Brain pericyte (primary cell): ENCODE measurements around the gene PDS5B.
A peak's percentile ranks its signal among the peaks of the same experiment; 100 is the strongest.

Experiments
- DNase-seq: peaks from one replicate; pipeline ENCODE4 v3.0.0-alpha.2; 2012; ENCODE audit warnings: low read depth, low spot score

Gene PDS5B

DNA sequence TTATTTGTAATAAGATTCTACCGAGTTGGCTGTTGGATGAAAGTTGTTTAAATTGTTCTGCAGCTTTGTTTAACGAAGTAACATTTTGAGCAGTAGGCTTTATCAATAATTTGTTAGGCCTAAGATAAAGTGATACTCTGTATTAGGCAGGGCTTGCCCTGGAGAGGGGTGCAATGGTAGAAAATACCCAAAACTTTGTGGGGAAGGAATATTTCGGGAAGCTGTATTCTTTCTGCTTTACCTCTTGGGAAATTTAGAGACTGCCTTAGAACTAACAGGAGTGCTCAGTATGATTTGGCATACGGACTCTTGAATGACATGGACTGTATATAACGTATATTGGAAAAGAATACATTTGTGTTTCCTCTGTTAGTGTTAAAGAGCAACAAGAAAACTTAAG lies 2.5 kb downstream of the PDS5B start:
- DNase-seq = no peak

DNA sequence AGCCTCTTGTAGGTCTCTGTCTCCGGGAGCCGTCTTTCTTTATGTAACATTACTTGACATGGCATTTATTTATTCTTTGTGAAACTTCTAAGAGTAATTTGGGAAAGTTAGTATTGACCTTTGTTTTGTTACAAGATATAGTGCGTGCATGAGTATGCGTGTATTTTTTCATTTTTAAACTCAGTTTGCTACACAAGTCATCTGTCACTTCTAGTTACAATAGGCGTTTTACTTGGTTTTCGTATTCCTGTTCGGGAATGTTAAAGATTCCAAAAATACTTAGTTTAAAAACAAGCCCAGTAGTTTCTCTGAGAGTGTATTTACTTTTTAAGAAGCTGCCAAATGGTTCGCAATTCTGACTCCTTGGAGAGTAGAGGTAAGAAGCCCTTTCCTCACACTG lies 3.2 kb downstream of the PDS5B start:
- DNase-seq = no peak

DNA sequence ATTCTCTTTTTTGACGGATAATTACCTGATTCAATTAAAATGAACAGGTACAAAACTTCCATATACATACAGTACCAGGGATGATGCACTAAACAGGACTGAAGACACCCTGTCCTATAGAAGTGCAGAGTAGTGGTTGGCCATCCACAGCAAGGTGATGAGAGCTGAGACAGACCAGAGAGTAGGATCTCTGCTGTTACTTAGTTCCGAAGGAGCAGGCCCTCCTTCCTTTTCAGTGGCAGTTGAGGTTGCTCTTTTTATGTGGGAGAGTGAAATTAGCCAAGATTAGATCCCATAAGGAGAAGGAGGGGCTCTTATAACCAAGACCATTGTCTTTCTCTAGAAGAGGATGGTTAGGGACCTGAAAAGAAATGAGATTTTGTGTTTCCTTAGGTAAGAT lies 4.0 kb downstream of the PDS5B start:
- no peak for DNase-seq

DNA sequence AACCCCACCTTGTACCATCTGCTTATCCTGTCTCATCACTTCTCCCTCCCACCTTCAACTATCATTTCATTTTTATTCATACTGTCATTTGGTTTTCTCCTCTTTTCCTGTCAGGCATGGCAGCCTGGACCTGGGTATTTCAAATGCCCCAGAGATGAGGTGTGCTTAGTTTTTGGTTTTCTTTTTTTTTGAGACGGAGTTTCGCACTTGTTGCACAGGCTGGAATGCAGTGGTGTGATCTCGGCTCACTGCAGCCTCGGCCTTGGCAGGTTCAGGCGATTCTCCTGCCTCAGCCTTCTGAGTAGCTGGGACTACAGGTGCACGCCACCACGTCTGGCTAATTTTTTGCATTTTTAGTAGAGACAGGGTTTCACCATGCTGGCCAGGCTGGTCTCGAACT lies 5.8 kb downstream of the PDS5B start:
- DNase-seq = no peak

DNA sequence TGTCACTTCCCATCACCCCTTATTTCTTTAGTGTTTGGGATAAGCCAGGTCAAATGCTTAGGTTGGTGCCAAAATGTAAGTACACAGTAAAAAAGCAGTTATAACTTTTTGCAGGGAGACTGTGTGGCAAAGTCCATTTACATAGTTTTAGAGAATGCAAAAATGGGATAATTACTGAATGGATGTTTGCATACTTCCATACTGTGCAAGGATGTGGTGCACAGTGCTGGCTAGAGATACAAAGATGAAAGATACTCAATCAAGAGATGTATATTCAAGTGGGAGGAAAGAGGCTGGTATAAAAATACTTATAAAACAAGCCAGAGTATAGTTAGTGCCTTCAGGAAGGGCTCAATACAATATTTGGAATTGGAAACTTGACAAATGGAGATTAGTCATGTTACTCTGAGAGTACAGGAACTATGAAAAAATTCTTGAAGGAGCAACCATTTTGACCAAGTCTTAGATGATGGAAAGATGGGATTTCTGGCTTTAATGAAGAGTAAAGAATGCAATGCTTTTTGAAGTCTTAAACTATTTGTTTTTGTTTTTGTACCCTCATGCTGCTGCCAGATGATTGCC lies 8.0 kb downstream of the PDS5B start:
- DNase-seq = no peak

DNA sequence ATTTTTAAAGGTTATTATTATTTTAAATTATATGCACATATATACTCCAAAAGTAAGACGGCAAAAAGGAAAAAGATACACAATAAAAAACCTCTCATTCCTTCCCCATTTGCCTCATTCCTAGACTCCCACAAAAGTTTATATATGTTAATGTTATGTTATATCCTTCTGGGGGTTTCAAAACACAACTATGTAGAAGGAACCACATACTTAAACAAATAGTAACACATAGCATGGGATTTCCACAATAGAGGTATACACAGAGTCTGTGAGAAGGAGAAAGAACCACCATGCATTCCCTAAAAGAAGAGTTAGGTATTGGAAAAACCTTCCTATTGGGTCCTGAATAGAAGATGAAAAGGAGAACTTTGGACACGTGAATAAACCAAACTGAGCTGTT lies 9.1 kb downstream of the PDS5B start:
- DNase-seq = no peak

DNA sequence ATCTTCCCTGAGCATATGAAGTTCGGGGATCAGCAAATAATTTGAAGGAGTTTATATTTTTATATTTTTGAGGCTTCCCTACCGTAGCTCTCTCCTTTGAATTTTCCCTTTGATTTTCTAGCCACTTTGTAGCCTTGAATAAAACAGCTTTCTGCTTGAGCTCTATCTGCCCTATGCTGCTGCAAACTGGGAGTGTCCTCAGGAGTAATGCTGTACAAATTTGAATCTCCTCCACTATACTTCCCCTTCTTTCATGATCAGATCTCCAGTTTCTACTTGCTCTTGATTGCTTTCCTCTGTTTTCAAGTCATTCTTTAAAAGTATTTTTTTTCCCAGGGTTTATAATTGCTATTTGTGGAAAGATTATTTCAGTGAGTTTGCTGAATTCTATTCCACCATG lies 14.6 kb downstream of the PDS5B start:
- no peak for DNase-seq

DNA sequence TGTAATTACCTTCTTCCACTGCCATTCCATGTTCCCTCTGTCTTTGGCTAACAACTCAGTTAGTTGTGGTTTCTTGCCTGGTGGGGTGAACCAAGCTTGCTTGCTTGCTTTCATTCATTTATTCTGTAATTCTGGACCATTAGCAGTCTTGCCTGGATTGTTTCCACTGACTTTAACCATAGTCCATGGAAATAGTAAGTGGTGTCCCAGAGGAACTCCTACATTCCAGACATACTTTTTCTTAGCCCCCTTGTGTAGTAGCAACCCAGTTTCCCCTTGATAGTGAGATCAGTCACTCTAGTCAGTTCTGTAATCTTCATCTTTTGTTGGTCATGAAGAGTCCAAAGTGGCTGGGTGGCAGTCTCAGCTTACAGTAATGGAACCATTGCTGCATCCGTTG lies 23.2 kb downstream of the PDS5B start:
- no peak for DNase-seq

DNA sequence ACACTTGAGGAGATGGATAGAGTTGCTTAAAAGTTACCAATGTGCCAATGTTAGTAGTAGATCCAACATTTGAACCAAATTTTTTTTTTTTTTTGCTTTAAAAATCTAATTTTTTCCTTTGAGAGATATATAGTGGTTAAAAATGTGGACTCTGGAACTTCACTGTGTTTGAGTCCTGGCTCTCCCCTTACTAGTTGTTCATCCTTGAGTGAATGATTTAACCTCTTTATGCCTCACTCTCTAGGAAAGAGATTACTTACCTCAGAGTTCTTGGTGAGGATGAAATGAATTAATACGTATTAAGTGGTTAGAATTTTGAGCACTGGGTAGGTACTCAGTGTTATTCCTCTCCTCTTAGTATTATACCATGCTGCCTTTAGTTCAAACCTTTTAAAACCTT lies 24.3 kb downstream of the PDS5B start:
- no peak for DNase-seq

DNA sequence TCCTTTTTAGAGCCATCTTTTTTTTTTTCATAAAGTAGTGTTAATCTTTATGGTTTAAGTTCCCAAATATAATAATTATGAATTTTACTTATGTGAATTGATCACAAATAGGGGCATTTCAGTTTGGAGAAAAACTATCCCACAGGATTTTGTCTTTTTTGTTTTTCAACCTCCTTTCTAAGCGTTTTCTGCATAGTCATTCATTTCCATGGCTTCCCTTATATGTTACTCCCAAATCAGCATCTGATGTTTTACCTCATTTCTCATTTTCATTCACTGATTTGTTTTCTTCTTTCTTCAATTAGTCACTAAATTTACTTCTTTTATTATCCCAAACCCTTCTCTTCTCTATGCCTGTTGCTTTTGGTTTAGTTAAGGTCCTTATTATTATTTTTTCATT lies 24.7 kb downstream of the PDS5B start:
- no peak for DNase-seq

DNA sequence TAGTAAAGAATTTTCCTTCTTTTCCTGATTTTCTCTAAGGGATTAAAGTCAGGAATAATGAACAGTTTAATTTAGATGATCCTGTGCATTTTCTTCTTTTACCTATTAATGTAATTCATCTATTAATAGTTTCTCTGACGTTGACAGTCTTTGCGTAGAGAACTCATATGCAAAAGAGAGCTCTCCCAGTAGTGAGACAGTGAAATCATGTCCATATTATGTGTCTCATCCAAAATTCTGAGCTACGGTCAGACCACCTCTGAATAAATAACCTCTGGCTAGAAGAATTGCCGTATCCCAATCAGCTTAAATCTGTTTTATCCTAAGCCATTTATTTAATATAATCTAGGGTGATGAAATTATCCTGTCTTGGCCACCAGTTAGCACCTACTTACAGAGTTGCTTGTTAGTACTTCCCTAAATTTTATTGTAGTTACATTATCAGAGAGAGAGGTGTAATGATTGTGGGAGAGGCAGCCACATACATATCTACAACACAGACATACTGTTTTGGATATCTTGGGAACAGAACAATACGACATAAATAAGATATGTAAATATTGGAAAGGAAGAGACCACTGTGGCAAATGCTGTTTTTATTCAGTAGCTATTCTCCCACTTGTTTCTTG lies 30.7 kb downstream of the PDS5B start:
- DNase-seq = no peak

DNA sequence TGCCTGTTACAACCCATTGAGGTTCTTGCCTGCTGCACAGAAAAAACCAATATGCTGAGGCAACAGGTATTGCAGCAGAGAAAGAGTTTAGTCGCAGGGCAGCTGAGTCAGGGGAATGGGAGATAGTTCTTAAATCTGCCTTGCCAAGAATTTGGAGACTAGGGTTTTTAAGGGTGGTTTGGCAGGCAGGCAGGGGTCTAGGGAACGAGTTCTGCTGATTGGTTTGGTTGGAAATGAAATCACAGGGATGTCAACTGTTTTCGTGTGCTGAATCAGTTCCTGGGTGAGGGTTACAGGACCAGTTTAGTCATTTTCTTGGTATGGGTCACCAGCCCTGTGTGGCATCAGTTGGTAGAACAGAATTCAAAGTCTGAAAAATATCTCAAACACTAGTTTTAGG lies 36.6 kb downstream of the PDS5B start:
- no peak for DNase-seq

DNA sequence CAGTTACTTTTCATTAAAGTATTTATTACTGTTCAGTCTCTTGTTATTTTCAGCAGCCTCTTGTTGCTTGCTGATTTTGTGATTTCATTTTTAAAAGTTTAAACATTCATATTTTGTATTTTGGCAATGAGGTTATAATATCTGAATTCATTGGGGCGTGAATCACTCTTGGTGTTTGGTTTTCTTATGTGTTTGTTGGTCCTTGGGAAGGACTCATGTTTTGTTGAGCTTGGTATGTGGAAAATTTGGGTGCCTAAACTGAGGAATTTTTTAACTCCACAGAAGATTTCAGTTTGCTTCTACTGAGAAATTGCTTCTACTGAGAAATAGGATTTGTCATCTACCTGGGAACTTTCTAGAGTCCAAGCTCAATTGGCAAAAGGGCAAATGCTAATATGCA lies 38.2 kb downstream of the PDS5B start:
- DNase-seq = no peak

DNA sequence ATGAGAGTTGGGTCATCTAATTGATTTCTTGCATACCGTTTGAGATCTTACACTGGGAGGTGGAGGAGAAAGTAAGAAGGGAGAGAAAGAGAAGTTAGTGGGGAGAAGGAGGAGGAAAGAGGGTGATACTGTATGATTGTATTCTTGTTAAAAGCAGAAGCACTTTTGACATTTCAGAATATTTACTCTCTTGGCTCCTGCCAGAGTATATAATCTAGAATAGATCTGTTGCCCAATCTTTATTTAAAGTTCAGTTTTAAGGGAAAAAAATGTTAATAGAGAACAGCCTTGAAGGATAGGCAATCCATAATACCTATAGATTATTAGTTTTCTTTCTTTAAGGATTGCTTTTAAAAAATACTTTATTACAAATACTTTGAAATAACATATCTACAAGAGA lies 41.5 kb downstream of the PDS5B start:
- DNase-seq = no peak

DNA sequence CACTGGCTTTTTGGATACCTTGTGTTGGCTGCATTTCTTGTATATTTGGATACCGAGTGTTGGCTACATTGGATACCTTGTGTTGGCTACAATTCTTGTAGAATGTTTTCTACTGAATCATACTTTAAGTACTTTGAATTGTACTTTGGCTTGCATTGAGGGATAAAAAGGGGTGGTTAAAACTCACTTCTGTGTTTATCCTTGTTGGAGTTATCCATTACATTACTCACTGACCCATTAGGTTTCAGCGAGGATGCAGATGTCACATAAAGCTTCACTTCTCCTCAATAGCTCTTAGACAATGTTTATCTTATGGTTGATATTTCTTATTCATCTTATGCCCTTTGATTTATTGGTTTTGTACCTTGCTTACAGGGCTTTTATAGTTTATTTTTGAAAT lies 43.1 kb downstream of the PDS5B start:
- DNase-seq = no peak

DNA sequence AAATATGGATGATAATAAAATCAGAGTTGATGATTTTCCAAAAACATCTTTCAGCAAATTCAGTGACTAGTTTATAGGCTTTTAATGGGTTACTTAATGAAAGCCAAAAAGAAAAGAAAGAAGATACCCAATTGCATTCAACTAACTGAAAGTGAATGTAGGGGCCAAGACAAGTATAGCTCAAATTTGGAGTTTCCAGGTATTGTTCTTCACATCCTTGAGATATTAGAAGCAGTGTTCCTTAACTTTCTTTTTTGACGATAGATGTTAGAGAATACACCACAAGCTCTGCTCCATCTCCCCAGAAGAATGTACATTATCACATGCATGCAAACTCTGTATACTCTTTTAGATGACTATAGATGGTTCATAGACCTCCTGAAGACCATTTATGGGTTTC lies 43.6 kb downstream of the PDS5B start:
- no peak for DNase-seq

DNA sequence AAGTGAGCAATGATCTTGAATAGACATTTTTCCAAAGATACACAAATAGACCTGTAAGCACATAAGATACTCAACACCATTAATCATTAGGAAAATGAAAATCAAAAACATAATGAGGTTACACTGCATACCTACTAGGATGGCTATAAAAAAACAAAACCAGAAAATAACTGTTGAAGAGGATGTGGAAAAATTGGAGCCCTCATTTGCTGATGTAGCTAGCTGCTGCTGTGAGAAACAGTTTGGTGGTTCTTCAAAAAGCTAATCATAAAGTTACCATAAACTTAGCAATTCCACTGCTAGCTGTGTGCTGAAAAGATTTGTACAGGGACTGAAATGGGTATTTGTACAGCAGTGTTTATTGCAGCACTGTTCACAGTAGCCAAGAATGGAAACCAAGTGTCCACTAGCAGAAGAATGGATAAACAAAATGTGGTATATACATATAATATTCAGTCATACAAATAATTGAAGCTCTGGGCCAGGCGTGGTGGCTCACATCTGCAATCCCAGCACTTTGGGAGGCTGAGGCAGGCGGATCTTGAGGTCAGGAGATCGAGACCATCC lies 46.2 kb downstream of the PDS5B start:
- no peak for DNase-seq

DNA sequence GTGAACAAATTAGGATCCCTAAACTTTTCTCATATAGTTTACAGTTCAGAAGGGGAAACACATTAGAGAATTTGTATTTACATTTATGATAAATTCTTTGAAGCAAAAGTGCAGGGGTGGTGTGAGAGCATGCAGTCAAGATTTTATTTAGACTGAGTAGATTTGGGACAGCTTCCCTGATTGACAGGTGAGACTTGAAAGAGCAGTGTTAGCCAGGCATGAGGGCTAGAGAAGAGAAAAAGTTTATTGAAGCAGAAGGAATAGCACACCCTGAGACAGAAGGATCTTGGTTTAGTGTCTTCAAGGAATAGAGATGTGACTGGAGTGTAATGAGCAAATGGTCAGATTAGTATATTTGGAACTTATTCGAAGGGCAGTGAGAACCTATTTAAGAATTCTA lies 50.5 kb downstream of the PDS5B start:
- no peak for DNase-seq

DNA sequence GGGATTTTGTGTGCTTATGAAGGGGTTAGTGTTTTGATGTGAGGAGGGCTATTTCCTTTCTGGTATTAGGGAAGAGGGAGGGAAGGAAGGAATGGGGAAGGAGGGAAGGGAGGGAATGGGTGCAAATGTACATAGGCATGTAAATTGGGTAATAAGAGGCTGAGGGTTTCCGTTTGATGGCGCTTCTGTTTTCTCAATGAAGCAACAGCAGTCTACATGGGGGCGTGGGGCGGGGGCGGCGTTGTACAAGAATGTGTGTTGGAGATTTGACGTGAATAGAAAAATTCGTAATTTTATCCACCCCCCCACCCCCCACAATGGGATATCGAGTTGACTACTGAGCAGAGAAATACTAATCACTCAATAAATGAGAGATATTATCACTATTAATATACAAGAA lies 52.5 kb downstream of the PDS5B start:
- no peak for DNase-seq

DNA sequence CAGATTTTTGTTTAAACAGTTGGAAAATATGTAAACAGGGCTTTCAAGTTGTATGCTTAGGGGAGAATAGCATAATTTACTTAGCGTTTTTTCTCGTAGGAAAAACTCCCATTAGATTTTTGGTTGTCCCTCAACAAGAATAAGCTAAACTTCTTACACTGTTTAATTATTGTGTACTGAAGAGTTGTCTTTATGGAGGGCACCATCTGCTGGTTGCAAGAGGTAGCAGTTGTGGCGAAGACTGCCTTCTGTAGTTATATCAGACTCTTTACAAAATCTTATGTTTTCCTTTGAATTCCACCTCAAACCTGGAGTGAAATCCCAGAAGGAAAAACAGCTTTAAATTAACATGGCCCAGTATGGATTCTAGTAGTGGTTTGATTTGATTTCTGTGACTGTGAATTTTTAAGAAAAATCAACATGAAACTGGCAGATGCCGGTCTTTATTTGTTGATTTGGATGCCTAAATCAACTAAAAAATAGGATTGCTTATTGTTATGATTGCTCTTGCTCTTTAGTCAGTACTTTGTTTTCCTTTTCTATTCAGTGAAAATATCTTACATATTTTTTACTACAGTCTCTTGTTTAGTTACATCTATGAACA lies 53.4 kb downstream of the PDS5B start:
- peak; percentile 15 for DNase-seq

DNA sequence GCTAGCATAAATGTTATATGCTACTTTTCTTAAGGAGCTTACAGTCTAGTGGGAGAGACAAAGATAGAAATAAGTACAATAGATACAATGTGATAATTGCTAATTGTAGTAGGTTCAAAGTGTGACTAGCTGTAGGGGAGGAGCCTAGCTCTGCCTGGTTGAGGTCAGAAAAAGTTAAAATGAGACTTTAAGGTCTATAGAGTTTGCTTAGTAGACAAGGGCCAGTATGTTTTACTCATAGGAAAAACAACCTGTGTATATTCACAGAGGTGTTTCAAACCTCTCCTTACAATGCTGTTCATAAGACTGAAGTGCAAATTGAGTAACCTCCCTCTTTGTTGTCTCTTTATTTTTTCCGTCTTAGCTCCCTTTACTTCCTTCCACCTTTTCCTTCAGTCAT lies 56.1 kb downstream of the PDS5B start:
- no peak for DNase-seq

DNA sequence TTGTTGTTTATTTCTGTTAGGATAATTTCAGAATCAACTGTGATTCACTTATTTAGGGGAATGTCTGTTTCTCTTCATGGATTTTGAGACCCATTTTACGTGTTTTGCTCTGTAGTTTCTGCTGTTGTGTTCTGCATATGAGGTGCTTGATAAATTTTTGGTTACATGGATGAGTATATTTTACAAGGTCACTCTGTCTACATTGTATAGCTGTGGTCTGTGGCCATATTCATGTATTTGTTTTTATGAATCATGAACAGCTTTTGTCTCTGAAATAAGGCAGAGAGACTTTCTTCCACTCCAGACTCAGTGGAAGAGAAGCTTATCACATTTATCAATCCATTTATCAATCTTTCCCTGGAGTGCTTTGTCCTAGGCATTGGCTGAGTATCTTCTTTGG lies 56.6 kb downstream of the PDS5B start:
- no peak for DNase-seq

DNA sequence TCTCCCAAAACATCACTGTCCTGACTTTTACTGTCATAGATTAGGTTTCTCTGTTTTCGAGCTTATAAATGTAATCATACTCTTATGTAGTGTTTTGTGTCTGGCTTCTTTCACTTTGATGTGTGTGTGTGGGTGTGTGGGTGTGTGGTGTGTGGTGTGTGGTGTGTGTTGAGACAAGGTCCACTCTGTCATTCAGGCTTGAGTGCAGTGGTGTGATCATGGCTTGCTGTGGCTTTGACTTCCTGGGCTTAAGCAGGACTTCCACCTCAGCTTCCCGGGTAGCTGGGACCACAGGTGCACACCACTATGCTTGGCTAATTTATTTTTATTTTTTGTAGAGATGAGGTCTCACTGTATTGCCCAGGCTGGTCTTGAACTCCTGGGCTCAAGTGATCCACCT lies 59.6 kb downstream of the PDS5B start:
- DNase-seq = no peak
